ENCODE data around the gene STRIP1. TPM values are rescaled to one million over a fixed set of nuclear protein-coding genes. Genes with fewer than 3 reads are reported as not detected.

STRIP1 gene
- total and polyA plus RNA-seq, 2 experiments from 2014 or later = 40.2 to 78.3 TPM

DNA sequence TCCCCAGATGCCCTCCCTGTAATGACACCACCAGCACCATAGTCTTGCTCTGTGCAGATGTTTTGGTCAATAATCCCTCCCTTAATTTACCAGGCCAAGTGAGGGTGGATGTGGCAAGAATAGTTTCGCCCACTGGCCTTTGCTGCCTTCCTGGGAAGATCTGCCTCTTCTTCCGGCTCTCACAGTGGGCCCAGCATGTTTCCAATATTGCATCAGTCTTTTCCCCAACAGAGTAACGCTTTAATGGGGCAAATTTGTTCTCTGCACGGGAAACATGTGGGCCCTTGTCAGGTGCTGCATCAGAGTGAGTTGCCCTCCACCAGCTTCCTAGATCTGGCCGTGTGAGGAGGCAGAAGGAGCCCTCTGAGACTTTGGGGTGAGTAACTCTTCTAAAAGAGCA is 48.1 kb downstream of the STRIP1 start:
- no peaks in the 10 kb centered on the region for H3K9me3 ChIP-seq (ENCODE audit: low read depth)
- peaks cover 99% of the 10 kb centered on the region for H3K27me3 ChIP-seq
- no peak for DNase-seq (ENCODE audit: low read depth in 1 of 2, low spot score in 1 of 2)
- H3K4me1 ChIP-seq (ENCODE audit: low read depth) = peaks cover 8% of the 10 kb centered on the region
- no peaks in the 10 kb centered on the region for H3K36me3 ChIP-seq
- no peak overlapping the region for H3K4me3 ChIP-seq
- TF ChIP-seq, protein P1, sequence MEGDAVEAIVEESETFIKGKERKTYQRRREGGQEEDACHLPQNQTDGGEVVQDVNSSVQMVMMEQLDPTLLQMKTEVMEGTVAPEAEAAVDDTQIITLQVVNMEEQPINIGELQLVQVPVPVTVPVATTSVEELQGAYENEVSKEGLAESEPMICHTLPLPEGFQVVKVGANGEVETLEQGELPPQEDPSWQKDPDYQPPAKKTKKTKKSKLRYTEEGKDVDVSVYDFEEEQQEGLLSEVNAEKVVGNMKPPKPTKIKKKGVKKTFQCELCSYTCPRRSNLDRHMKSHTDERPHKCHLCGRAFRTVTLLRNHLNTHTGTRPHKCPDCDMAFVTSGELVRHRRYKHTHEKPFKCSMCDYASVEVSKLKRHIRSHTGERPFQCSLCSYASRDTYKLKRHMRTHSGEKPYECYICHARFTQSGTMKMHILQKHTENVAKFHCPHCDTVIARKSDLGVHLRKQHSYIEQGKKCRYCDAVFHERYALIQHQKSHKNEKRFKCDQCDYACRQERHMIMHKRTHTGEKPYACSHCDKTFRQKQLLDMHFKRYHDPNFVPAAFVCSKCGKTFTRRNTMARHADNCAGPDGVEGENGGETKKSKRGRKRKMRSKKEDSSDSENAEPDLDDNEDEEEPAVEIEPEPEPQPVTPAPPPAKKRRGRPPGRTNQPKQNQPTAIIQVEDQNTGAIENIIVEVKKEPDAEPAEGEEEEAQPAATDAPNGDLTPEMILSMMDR (IDR thresholded peaks at IDR 0.05; ENCODE audit: low read depth, low read length) = no peak
- no peak overlapping the region for H3K27ac ChIP-seq

DNA sequence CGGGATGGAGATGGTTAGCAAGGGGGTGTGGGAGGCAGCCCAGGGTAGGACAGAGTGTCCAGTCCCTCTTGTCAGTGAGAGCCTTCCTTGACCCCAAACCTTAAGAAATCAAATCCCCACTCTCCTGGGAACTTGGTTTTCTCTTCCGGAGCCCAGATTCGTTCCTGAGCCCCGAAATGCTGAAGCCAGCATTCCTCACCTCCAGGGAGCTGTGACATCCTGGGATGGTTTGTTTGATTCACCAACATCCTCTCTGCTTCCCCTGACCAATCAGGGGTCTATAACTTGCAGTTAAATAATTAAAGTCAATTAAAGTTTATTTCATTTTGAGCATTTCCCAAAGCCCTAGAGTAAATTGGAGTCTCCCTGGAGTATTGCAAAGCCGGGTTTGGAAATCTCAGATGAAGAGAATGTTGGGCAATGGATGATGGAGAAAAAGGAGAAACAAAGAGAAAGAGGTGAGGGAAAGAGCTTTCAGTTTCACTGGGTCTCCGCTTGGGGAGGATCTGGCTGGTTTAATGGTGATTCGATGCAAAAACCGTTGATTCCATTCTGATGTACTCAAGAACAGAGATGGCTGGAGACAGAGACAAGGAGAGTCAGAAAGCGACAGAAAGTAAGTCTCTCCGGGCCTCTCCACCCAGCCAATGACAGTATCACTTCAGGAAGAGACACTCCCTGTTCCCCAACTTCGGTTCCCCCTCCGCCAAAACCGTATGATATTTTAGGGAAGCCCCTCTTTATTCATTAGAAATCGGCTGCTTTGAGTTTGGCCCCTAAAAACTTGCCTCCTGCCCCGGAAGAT is 48.8 kb downstream of the STRIP1 start:
- Histone ChIP-seq H3K36me3 (no peaks in the 10 kb centered on the region), H3K4me1 (ENCODE audit: low read depth) (peaks cover 8% of the 10 kb centered on the region), H3K27me3 (peaks cover 97% of the 10 kb centered on the region), H3K27ac (no peak overlapping the region), H3K4me3 (no peak overlapping the region), H3K9me3 (ENCODE audit: low read depth) (no peaks in the 10 kb centered on the region)
- no peak for DNase-seq (ENCODE audit: low read depth in 1 of 2, low spot score in 1 of 2)
- TF ChIP-seq, protein P1 (IDR thresholded peaks at IDR 0.05; ENCODE audit: low read depth, low read length) = no peak

DNA sequence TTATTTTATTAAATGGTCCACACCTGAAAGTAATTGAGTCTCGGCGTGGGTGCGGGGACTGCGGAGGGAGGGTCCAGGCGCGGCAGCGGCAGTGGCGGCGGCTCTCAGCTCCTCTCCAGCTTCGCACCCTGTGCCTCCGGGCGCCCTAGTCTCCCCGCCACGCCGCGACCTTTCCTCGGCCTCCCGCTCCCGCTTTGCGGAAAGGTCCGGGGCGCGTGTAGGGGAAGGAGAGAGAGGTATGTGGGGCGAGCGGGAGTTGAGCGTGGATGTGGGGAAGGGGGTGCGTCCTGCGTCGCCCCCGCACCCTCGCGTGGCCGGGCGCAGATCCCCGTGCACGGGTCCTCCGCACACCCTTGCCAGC is 49.4 kb downstream of the STRIP1 start:
- peaks cover 8% of the 10 kb centered on the region for H3K4me1 ChIP-seq (ENCODE audit: low read depth)
- peaks cover 92% of the 10 kb centered on the region for H3K27me3 ChIP-seq
- peak overlapping the region; percentile 10 for H3K4me3 ChIP-seq
- no peaks in the 10 kb centered on the region for H3K9me3 ChIP-seq (ENCODE audit: low read depth)
- no peak for DNase-seq (ENCODE audit: low read depth in 1 of 2, low spot score in 1 of 2)
- H3K36me3 ChIP-seq = no peaks in the 10 kb centered on the region
- H3K27ac ChIP-seq = no peak overlapping the region
- TF ChIP-seq, protein P1 (IDR thresholded peaks at IDR 0.05; ENCODE audit: low read depth, low read length) = no peak

- Histone ChIP-seq H3K9me3 (ENCODE audit: low read depth) (no peaks in the 10 kb centered on the region), H3K36me3 (no peaks in the 10 kb centered on the region), H3K27me3 (peaks cover 86% of the 10 kb centered on the region), H3K27ac (no peak overlapping the region), H3K4me1 (ENCODE audit: low read depth) (peaks cover 14% of the 10 kb centered on the region), H3K4me3 (peak overlapping the region; percentile 10)
- DNase-seq (ENCODE audit: low read depth in 1 of 2, low spot score in 1 of 2) = peak; percentile 52
- TF ChIP-seq, protein P1 (IDR thresholded peaks at IDR 0.05; ENCODE audit: low read depth, low read length) = no peak
Measured at GRCh38 chr1:110084227-110085078, 50.0 kb downstream of the STRIP1 start.

DNA sequence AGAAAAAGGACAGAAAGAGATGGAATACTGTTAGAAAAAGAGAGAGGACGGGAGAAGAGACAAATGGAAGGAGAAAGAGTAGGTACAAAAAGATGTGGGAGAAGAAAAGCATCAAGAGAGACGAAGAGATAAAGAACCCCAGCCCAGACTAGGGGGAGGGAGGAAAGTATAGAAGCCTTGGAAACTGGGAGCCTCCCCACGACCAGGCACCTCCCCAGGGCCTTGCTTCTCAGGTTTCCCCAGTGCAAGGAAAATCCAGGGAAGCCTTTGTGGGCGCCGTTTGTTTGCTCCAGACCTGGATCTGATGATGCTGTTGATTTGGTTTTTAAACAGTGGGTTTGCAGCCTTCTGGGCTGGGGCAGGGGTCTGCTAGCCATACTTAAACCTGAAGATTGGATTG is 51.2 kb downstream of the STRIP1 start:
- no peak overlapping the region for H3K27ac ChIP-seq
- H3K4me3 ChIP-seq = no peak overlapping the region
- no peaks in the 10 kb centered on the region for H3K36me3 ChIP-seq
- peaks cover 20% of the 10 kb centered on the region for H3K4me1 ChIP-seq (ENCODE audit: low read depth)
- TF ChIP-seq, protein P1 (IDR thresholded peaks at IDR 0.05; ENCODE audit: low read depth, low read length) = no peak
- H3K9me3 ChIP-seq (ENCODE audit: low read depth) = no peaks in the 10 kb centered on the region
- DNase-seq (ENCODE audit: low read depth in 1 of 2, low spot score in 1 of 2) = no peak
- H3K27me3 ChIP-seq = peaks cover 74% of the 10 kb centered on the region

Data from cardiac muscle cell (in vitro differentiated cells and primary cell).